KOPT-K1 (cell line): ENCODE data around the gene HOXA3.

Source experiments
- H3K27ac ChIP-seq: fragments of 200-600 bp; sonication (generic); 2 replicates; pipeline ENCODE4 v1.5.1; 2016; ENCODE audit warnings: antibody characterized with exemption, mild to moderate bottlenecking, low read depth, low read length; ENCODE audit not compliant: poor library complexity, severe bottlenecking
- H3K36me3 ChIP-seq: fragments of 200-600 bp; sonication (generic); 2 replicates; pipeline ENCODE4 v1.5.1; 2017; ENCODE audit warnings: antibody characterized with exemption, mild to moderate bottlenecking, low read length, moderate library complexity; ENCODE audit not compliant: insufficient read depth
- H3K9me3 ChIP-seq: fragments of 200-600 bp; sonication (generic); 2 replicates; pipeline ENCODE4 v1.5.1; 2017; ENCODE audit warnings: antibody characterized with exemption, low read length, mild to moderate bottlenecking; ENCODE audit not compliant: insufficient read depth, poor library complexity, severe bottlenecking

The HOXA3 gene

GRCh38 chr7:27128776-27129728 is 23.3 kb downstream of the HOXA3 start:
- Histone ChIP-seq H3K36me3 (no peaks in the 10 kb centered on the region), H3K27ac (no peak overlapping the region), H3K9me3 (peaks cover 20% of the 10 kb centered on the region)

DNA sequence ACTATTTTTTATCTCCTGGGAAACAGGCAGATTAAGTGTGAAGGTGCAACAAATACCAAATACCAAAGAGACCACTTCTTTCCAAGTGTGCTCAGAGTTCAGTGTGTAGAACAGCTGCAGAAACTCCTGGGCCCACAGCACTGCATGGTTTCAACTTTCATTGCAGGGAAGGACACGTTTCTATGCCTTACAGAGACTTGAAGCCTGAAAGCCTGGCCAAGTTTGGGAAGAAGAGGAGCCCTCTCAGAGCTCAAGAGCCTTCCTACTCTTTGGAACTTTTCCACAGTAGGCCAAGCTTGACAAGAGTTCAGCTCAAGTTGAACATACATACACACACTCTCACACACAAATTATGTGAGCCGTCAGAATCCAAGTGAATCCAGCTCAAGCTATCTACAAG is 24.3 kb downstream of the HOXA3 start:
- H3K27ac ChIP-seq = no peak overlapping the region
- H3K36me3 ChIP-seq = no peaks in the 10 kb centered on the region
- H3K9me3 ChIP-seq = peaks cover 20% of the 10 kb centered on the region

GRCh38 chr7:27126596-27127327 is 25.6 kb downstream of the HOXA3 start:
- H3K9me3 ChIP-seq = peaks cover 19% of the 10 kb centered on the region
- no peak overlapping the region for H3K27ac ChIP-seq
- H3K36me3 ChIP-seq = no peaks in the 10 kb centered on the region

GRCh38 chr7:27125986-27126394 is 26.4 kb downstream of the HOXA3 start:
- H3K27ac ChIP-seq = no peak overlapping the region
- H3K36me3 ChIP-seq = no peaks in the 10 kb centered on the region
- peaks cover 11% of the 10 kb centered on the region for H3K9me3 ChIP-seq

DNA sequence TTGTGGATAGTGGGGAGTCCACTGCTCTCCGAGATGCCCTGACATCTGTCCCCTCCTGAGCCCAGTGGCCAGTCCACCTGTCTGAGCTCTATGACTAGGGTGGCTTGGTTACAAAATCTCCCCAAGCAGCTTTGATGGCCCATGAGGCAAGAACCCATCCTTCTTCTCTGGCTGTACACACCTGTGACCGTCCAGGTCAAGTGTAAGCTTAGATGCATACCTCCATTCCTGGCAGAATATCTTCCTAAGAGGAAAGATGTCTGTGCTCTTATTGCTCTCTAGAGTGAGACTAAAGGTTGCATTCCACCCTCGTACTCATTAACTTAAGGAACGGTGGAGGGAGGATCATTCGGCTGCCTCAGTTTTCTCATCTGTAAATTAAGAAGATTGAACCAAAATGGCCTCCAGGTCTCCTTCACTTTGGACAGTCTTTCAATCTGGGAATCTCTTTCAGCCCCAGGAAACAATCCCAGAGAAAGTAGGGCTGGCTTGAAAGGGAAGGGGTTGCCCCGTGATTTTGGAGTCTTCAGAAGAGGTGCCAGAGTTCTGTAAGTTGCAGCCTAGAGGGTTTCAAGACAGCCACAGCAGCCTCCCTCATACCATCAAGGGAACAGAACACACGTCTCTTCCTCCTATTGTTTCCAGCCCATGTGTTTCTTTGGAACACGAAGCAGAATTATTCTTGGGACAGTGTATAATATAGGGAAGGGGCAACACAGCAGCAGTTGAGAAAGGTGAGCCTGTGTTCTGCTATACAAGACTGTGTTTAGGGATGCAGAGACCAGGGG is 27.3 kb downstream of the HOXA3 start:
- H3K9me3 ChIP-seq = peaks cover 8% of the 10 kb centered on the region
- no peak overlapping the region for H3K27ac ChIP-seq
- H3K36me3 ChIP-seq = no peaks in the 10 kb centered on the region

GRCh38 chr7:27124096-27124901 is 28.1 kb downstream of the HOXA3 start:
- H3K27ac ChIP-seq = no peak overlapping the region
- H3K9me3 ChIP-seq = peaks cover 8% of the 10 kb centered on the region
- no peaks in the 10 kb centered on the region for H3K36me3 ChIP-seq

DNA sequence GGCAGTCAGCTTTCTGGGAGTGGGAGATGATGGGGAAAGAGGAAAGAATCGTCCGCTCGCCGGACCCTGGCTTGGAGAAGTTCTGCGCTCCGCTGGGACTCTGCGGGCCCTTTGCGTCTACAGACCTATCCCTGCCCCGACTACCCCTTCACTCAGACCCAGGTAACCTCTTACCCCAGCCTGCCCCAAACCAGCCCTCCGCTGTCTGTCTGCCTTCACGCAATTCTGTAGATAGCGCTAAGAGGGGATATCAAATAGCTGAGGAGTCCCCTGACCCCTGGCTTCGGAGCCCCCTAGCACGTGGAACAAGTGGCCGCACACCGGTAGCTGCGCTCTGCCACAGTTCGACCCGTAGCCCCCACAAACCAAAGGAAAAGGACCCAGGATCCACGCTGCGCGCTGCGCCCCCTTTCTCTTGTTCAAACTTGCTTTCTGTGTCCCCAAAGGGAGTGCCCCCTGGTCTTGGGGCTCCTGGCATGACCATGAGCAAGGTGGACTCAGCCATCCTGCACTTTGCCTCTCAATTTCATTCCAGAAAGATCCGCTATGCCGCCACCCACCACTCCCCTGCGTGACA is 28.8 kb downstream of the HOXA3 start:
- Histone ChIP-seq H3K36me3 (no peaks in the 10 kb centered on the region), H3K9me3 (peaks cover 8% of the 10 kb centered on the region), H3K27ac (no peak overlapping the region)

DNA sequence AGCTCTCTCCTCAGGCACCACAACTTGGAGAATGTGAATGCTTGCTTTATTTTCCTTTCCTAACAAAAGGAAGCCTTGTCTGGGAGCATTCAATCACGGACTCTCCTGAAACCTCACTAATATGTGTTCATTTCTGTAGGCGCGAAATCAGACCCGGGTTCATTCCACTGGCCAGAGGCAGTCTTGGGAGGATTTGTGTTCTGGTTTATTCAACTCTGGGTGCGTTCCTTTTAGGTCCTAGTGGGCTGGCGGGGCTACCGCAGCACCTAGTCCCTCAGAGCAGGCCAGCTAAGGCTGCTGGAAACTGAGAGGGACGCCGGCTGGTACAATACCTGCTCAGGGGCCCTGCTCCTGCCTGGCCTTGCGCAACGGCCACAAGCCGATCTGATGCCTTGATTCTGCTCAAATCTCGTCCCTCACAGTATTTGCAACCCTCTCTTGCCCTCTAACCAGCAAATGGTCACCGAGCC is 29.3 kb downstream of the HOXA3 start:
- H3K9me3 ChIP-seq = peaks cover 8% of the 10 kb centered on the region
- no peak overlapping the region for H3K27ac ChIP-seq
- H3K36me3 ChIP-seq = no peaks in the 10 kb centered on the region

GRCh38 chr7:27122077-27122910 is 30.1 kb downstream of the HOXA3 start:
- H3K9me3 ChIP-seq = peaks cover 8% of the 10 kb centered on the region
- H3K36me3 ChIP-seq = no peaks in the 10 kb centered on the region
- H3K27ac ChIP-seq = no peak overlapping the region

- Histone ChIP-seq H3K9me3 (peaks cover 8% of the 10 kb centered on the region), H3K27ac (no peak overlapping the region)
Measured at GRCh38 chr7:27121684-27122076, 30.7 kb downstream of the HOXA3 start.

GRCh38 chr7:27119412-27119911 is 32.9 kb downstream of the HOXA3 start:
- H3K36me3 ChIP-seq = no peaks in the 10 kb centered on the region
- peaks cover 3% of the 10 kb centered on the region for H3K9me3 ChIP-seq
- no peak overlapping the region for H3K27ac ChIP-seq

More at GRCh38 chr7:27121684-27122076, 30.7 kb downstream of the HOXA3 start:
- no peaks in the 10 kb centered on the region for H3K36me3 ChIP-seq

DNA sequence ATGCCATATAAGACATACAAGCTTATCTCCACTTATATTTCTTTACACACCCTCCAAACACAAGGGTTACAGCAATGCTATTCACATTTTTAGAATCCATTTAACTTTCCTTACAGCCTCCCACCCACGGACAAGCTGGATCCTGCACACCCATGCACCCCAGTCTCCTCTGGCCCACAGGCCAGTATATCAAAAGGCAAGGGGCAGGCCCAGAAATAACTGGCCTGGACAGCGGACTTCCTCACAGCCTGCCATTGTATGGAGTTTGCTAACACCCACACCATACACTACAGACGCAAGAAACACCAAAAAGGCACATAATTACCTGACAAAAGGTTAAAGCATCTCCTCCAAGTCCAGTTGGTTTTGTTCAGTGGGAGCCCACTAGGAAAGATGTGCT is 33.8 kb downstream of the HOXA3 start:
- H3K27ac ChIP-seq = no peak overlapping the region
- H3K36me3 ChIP-seq = no peaks in the 10 kb centered on the region
- H3K9me3 ChIP-seq = no peaks in the 10 kb centered on the region

- no peaks in the 10 kb centered on the region for H3K9me3 ChIP-seq
- H3K36me3 ChIP-seq = no peaks in the 10 kb centered on the region
- H3K27ac ChIP-seq = no peak overlapping the region
Measured at GRCh38 chr7:27117887-27118491, 34.4 kb downstream of the HOXA3 start.
